Activated T-cell treated with anti-CD3 and anti-CD28 coated beads, Interleukin-2, amount 50 U/mL, for 24 hours (primary cell): ENCODE data around the gene UBL3.

Experiments
- DNase-seq: peaks from one replicate; pipeline ENCODE4 v3.0.0-alpha.2; 2020
- H3K27ac Mint-ChIP-seq: 2 replicates; pipeline ENCODE4 v1.8.0; 2020; ENCODE audit warnings: mild to moderate bottlenecking, mixed read lengths
- H3K27me3 Mint-ChIP-seq: 2 replicates; pipeline ENCODE4 v1.8.0; 2020; ENCODE audit warnings: mixed read lengths
- H3K36me3 Mint-ChIP-seq: 2 replicates; pipeline ENCODE4 v1.8.0; 2020; ENCODE audit warnings: low read depth, mixed read lengths
- H3K4me1 Mint-ChIP-seq: 2 replicates; pipeline ENCODE4 v1.8.0; 2020; ENCODE audit warnings: low read depth, mixed read lengths
- H3K4me3 Mint-ChIP-seq: 2 replicates; pipeline ENCODE4 v1.8.0; 2020; ENCODE audit warnings: mild to moderate bottlenecking, moderate library complexity, mixed read lengths
- H3K9me3 Mint-ChIP-seq: 2 replicates; pipeline ENCODE4 v1.8.0; 2020; ENCODE audit warnings: mixed read lengths

Gene UBL3

GRCh38 chr13:29810145-29810742 is 40.2 kb downstream of the UBL3 start:
- Mint-ChIP-seq H3K27ac (no peak overlapping the region), H3K4me3 (no peak overlapping the region), H3K36me3 (no peaks in the 10 kb centered on the region), H3K9me3 (no peaks in the 10 kb centered on the region), H3K27me3 (no peaks in the 10 kb centered on the region), H3K4me1 (peaks cover 68% of the 10 kb centered on the region)
- no peak for DNase-seq

GRCh38 chr13:29808264-29808663 is 42.2 kb downstream of the UBL3 start:
- DNase-seq = no peak
- Mint-ChIP-seq H3K27me3 (no peaks in the 10 kb centered on the region), H3K4me3 (no peak overlapping the region), H3K36me3 (no peaks in the 10 kb centered on the region), H3K9me3 (no peaks in the 10 kb centered on the region), H3K4me1 (peaks cover 57% of the 10 kb centered on the region), H3K27ac (no peak overlapping the region)

GRCh38 chr13:29805994-29806979 is 44.1 kb downstream of the UBL3 start:
- no peaks in the 10 kb centered on the region for H3K27me3 Mint-ChIP-seq
- peaks cover 45% of the 10 kb centered on the region for H3K4me1 Mint-ChIP-seq
- peak; percentile 35 for DNase-seq
- no peaks in the 10 kb centered on the region for H3K36me3 Mint-ChIP-seq
- H3K4me3 Mint-ChIP-seq = no peak overlapping the region
- no peak overlapping the region for H3K27ac Mint-ChIP-seq
- no peaks in the 10 kb centered on the region for H3K9me3 Mint-ChIP-seq

- no peaks in the 10 kb centered on the region for H3K36me3 Mint-ChIP-seq
- H3K27ac Mint-ChIP-seq = no peak overlapping the region
- H3K9me3 Mint-ChIP-seq = no peaks in the 10 kb centered on the region
- H3K4me1 Mint-ChIP-seq = peaks cover 32% of the 10 kb centered on the region
- H3K27me3 Mint-ChIP-seq = no peaks in the 10 kb centered on the region
- DNase-seq = no peak
- H3K4me3 Mint-ChIP-seq = no peak overlapping the region
Observed at GRCh38 chr13:29803221-29803620, 47.2 kb downstream of the UBL3 start.

- Mint-ChIP-seq H3K36me3 (no peaks in the 10 kb centered on the region), H3K4me1 (peaks cover 34% of the 10 kb centered on the region), H3K4me3 (no peak overlapping the region), H3K9me3 (no peaks in the 10 kb centered on the region), H3K27ac (no peak overlapping the region), H3K27me3 (no peaks in the 10 kb centered on the region)
- no peak for DNase-seq
Observed at GRCh38 chr13:29802621-29803020, 47.8 kb downstream of the UBL3 start.

GRCh38 chr13:29801737-29802305 is 48.6 kb downstream of the UBL3 start:
- Mint-ChIP-seq H3K9me3 (no peaks in the 10 kb centered on the region), H3K4me1 (peaks cover 35% of the 10 kb centered on the region), H3K27ac (no peak overlapping the region), H3K4me3 (no peak overlapping the region), H3K36me3 (no peaks in the 10 kb centered on the region), H3K27me3 (no peaks in the 10 kb centered on the region)
- DNase-seq = no peak

- H3K27ac Mint-ChIP-seq = no peak overlapping the region
- H3K27me3 Mint-ChIP-seq = no peaks in the 10 kb centered on the region
- H3K4me1 Mint-ChIP-seq = peaks cover 33% of the 10 kb centered on the region
- no peaks in the 10 kb centered on the region for H3K9me3 Mint-ChIP-seq
- H3K36me3 Mint-ChIP-seq = no peaks in the 10 kb centered on the region
- no peak for DNase-seq
- no peak overlapping the region for H3K4me3 Mint-ChIP-seq
Observed at GRCh38 chr13:29801102-29801501, 49.3 kb downstream of the UBL3 start.

GRCh38 chr13:29800687-29801086 is 49.7 kb downstream of the UBL3 start:
- H3K4me3 Mint-ChIP-seq = no peak overlapping the region
- H3K4me1 Mint-ChIP-seq = peaks cover 32% of the 10 kb centered on the region
- H3K36me3 Mint-ChIP-seq = no peaks in the 10 kb centered on the region
- no peaks in the 10 kb centered on the region for H3K27me3 Mint-ChIP-seq
- DNase-seq = no peak
- H3K9me3 Mint-ChIP-seq = no peaks in the 10 kb centered on the region
- no peak overlapping the region for H3K27ac Mint-ChIP-seq

- no peak overlapping the region for H3K4me3 Mint-ChIP-seq
- H3K36me3 Mint-ChIP-seq = no peaks in the 10 kb centered on the region
- peaks cover 40% of the 10 kb centered on the region for H3K4me1 Mint-ChIP-seq
- no peaks in the 10 kb centered on the region for H3K27me3 Mint-ChIP-seq
- H3K27ac Mint-ChIP-seq = no peak overlapping the region
- H3K9me3 Mint-ChIP-seq = no peaks in the 10 kb centered on the region
- DNase-seq = no peak
Observed at GRCh38 chr13:29799041-29799440, 51.4 kb downstream of the UBL3 start.

GRCh38 chr13:29791997-29792780 is 58.2 kb downstream of the UBL3 start:
- Mint-ChIP-seq H3K27me3 (no peaks in the 10 kb centered on the region), H3K4me3 (no peak overlapping the region), H3K36me3 (no peaks in the 10 kb centered on the region), H3K9me3 (no peaks in the 10 kb centered on the region), H3K27ac (no peak overlapping the region), H3K4me1 (peaks cover 69% of the 10 kb centered on the region)
- no peak for DNase-seq

- DNase-seq = no peak
- peaks cover 64% of the 10 kb centered on the region for H3K4me1 Mint-ChIP-seq
- no peak overlapping the region for H3K4me3 Mint-ChIP-seq
- no peaks in the 10 kb centered on the region for H3K27me3 Mint-ChIP-seq
- H3K36me3 Mint-ChIP-seq = no peaks in the 10 kb centered on the region
- H3K9me3 Mint-ChIP-seq = no peaks in the 10 kb centered on the region
- H3K27ac Mint-ChIP-seq = peak overlapping the region; percentile 55
Observed at GRCh38 chr13:29791508-29791907, 58.9 kb downstream of the UBL3 start.

GRCh38 chr13:29786698-29787097 is 63.7 kb downstream of the UBL3 start:
- Mint-ChIP-seq H3K4me3 (no peak overlapping the region), H3K27ac (no peak overlapping the region), H3K27me3 (no peaks in the 10 kb centered on the region), H3K36me3 (no peaks in the 10 kb centered on the region), H3K9me3 (no peaks in the 10 kb centered on the region), H3K4me1 (peaks cover 62% of the 10 kb centered on the region)
- DNase-seq = no peak

GRCh38 chr13:29785978-29786377 is 64.4 kb downstream of the UBL3 start:
- no peaks in the 10 kb centered on the region for H3K27me3 Mint-ChIP-seq
- H3K4me3 Mint-ChIP-seq = no peak overlapping the region
- H3K27ac Mint-ChIP-seq = no peak overlapping the region
- no peaks in the 10 kb centered on the region for H3K36me3 Mint-ChIP-seq
- no peaks in the 10 kb centered on the region for H3K9me3 Mint-ChIP-seq
- DNase-seq = no peak
- peaks cover 57% of the 10 kb centered on the region for H3K4me1 Mint-ChIP-seq

- Mint-ChIP-seq H3K9me3 (no peaks in the 10 kb centered on the region), H3K4me3 (no peak overlapping the region), H3K36me3 (no peaks in the 10 kb centered on the region), H3K4me1 (peaks cover 43% of the 10 kb centered on the region), H3K27me3 (no peaks in the 10 kb centered on the region), H3K27ac (peak overlapping the region; percentile 86)
- DNase-seq = no peak
Observed at GRCh38 chr13:29782798-29783197, 67.6 kb downstream of the UBL3 start.
